ENCODE data around the gene FANCG. TPM values are rescaled to one million over a fixed set of nuclear protein-coding genes. Genes with fewer than 3 reads are reported as not detected.

FANCG gene
- total and polyA plus RNA-seq, 7 donors = 1.6 to 6.0 (median 4.2) TPM

DNA sequence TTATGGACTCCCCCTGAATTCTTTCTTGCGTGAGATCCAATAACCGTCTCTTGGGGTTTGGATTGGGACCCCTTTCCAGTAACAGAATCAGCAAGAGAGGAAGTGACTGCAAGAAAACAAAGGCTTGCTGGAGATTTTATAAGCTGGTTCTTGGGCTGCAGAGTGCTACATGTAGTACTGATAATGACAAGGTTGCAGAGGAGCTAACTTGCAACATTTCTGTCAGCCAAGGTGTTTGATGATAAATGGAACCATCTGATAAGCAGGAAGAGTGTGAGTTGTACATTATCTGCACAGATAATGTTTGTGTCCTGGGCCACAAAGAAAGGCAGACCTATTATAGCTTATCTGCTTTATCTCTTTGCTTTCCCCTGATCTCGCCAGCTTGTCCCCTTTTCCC lies 53.1 kb downstream of the FANCG start:
- peaks cover 22% of the 10 kb centered on the region for H3K4me1 ChIP-seq
- ATAC-seq (peak in 2 of 4 donors; percentile 34), DNase-seq (no peak)
- H3K9me3 ChIP-seq = no peaks in the 10 kb centered on the region
- H3K27ac ChIP-seq = peak overlapping the region; percentile 64
- intact Hi-C loops (cut with DNase I) = no loop called here
- H3K36me3 ChIP-seq (ENCODE audit: insufficient read depth in 1 of 2, low read depth in 1 of 2) = peaks cover 0 to 61% of the 10 kb centered on the region in 2 donors
- WGBS, 3 donors = 77 to 85% (median 80%) methylated on average over 3 of the region's 3 CpGs
- no peaks in the 10 kb centered on the region for H3K27me3 ChIP-seq (ENCODE audit: insufficient read depth in 3 of 3, low read length in 2 of 3)
- TF ChIP-seq, protein P1, sequence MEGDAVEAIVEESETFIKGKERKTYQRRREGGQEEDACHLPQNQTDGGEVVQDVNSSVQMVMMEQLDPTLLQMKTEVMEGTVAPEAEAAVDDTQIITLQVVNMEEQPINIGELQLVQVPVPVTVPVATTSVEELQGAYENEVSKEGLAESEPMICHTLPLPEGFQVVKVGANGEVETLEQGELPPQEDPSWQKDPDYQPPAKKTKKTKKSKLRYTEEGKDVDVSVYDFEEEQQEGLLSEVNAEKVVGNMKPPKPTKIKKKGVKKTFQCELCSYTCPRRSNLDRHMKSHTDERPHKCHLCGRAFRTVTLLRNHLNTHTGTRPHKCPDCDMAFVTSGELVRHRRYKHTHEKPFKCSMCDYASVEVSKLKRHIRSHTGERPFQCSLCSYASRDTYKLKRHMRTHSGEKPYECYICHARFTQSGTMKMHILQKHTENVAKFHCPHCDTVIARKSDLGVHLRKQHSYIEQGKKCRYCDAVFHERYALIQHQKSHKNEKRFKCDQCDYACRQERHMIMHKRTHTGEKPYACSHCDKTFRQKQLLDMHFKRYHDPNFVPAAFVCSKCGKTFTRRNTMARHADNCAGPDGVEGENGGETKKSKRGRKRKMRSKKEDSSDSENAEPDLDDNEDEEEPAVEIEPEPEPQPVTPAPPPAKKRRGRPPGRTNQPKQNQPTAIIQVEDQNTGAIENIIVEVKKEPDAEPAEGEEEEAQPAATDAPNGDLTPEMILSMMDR (IDR thresholded peaks at IDR 0.05) = no peak
- H3K4me3 ChIP-seq = no peak overlapping the region

Other genes starting within 250 kb of the FANCG start
- gene PHF24, start 121.7 kb downstream of the FANCG start, total RNA-seq = under 1 TPM in 2 of 4 donors, not detected in 2; 0.04 to 0.11 TPM
- gene PHF24, start 121.7 kb downstream of the FANCG start, polyA plus RNA-seq = under 1 TPM in 2 of 3 donors, not detected in 1; 0.03 to 0.04 TPM
- gene DNAJB5, start 90.2 kb downstream of the FANCG start, total RNA-seq = 100 to 1,000 TPM in 2 of 4 donors, 10 to 100 TPM in 2; 74.4 to 260 (median 152) TPM
- 100 to 1,000 TPM in 2 of 3 donors, 10 to 100 TPM in 1; 44.2 to 148 (median 145) TPM for gene DNAJB5, start 90.2 kb downstream of the FANCG start, polyA plus RNA-seq
- 100 to 1,000 TPM; 362 to 491 (median 403) TPM for gene VCP, start 7.3 kb downstream of the FANCG start, total RNA-seq
- gene VCP, start 7.3 kb downstream of the FANCG start, polyA plus RNA-seq = 100 to 1,000 TPM; 237 to 412 (median 384) TPM
- gene PIGO, start 16.6 kb upstream of the FANCG start, total RNA-seq = 10 to 100 TPM in 1 of 4 donors, 1 to 10 TPM in 3; 6.8 to 11.3 (median 8.6) TPM
- 10 to 100 TPM in 1 of 3 donors, 1 to 10 TPM in 2; 6.2 to 11.6 (median 8.1) TPM for gene PIGO, start 16.6 kb upstream of the FANCG start, polyA plus RNA-seq
- 100 to 1,000 TPM in 3 of 4 donors, 10 to 100 TPM in 1; 98.6 to 138 (median 121) TPM for gene STOML2, start 23.2 kb upstream of the FANCG start, total RNA-seq
- 100 to 1,000 TPM; 141 to 228 (median 173) TPM for gene STOML2, start 23.2 kb upstream of the FANCG start, polyA plus RNA-seq
- 10 to 100 TPM in 3 of 4 donors, 1 to 10 TPM in 1; 10.0 to 17.1 (median 15.1) TPM for gene ATOSB, start 35.9 kb upstream of the FANCG start, total RNA-seq
- gene ATOSB, start 35.9 kb upstream of the FANCG start, polyA plus RNA-seq = 10 to 100 TPM in 2 of 3 donors, 1 to 10 TPM in 1; 9.1 to 27.6 (median 17.0) TPM
- gene UNC13B, start 82.1 kb upstream of the FANCG start, total RNA-seq = 10 to 100 TPM; 10.5 to 12.9 (median 11.5) TPM
- gene UNC13B, start 82.1 kb upstream of the FANCG start, polyA plus RNA-seq = 1 to 10 TPM; 7.0 to 8.1 (median 7.8) TPM